HG02973 (cell line): ENCODE data around the gene C1QBP.
A peak's percentile ranks its signal among the peaks of the same experiment; 100 is the strongest.
"Not testable (repeated sequence)": the region's sequence is repeated elsewhere in the genome, so short reads cannot be mapped to it uniquely, and the experiment has no call there.

ENCODE experiments used
- ATAC-seq: cut with Tn5 transposase; IDR thresholded peaks from one replicate; pipeline ENCODE4 v1.9.1; 2021; ENCODE audit warnings: moderate library complexity; ENCODE audit not compliant: unreplicated experiment

C1QBP gene

GRCh38 chr17:5438716-5439445 lies at the start of gene C1QBP:
C1QBP (minus strand) TSS chr17:5439155; CDS start chr17:5439073, 82 bp downstream.
- ATAC-seq = peak; percentile 74

GRCh38 chr17:5488752-5489151 lies 49.8 kb upstream of the C1QBP start:
- no peak for ATAC-seq

- ATAC-seq = peak; percentile 69
Measured at GRCh38 chr17:5486206-5487124, 47.5 kb upstream of the C1QBP start, which contains the start of gene MIS12. MIS12 (plus strand) TSS chr17:5486566; CDS start chr17:5488863, 2,297 bp downstream.

GRCh38 chr17:5485270-5486205 lies 46.6 kb upstream of the C1QBP start, which contains the start of gene DERL2:
DERL2 (minus strand) TSS chr17:5486178; CDS start chr17:5486161, 17 bp downstream.
- ATAC-seq = peak; percentile 19

GRCh38 chr17:5481451-5481850 lies 42.5 kb upstream of the C1QBP start:
- no peak for ATAC-seq

- no peak for ATAC-seq
Measured at GRCh38 chr17:5480962-5481361, 42.0 kb upstream of the C1QBP start.

- no peak for ATAC-seq
Measured at GRCh38 chr17:5478992-5479391, 40.0 kb upstream of the C1QBP start.

- ATAC-seq = no peak
Measured at GRCh38 chr17:5473906-5474305, 35.0 kb upstream of the C1QBP start.

GRCh38 chr17:5472511-5472910 lies 33.6 kb upstream of the C1QBP start:
- ATAC-seq = no peak

- peak; percentile 16 for ATAC-seq
Measured at GRCh38 chr17:5468075-5468473, 29.1 kb upstream of the C1QBP start.

GRCh38 chr17:5467416-5467815 lies 28.5 kb upstream of the C1QBP start:
- ATAC-seq = no peak

GRCh38 chr17:5466295-5466694 lies 27.3 kb upstream of the C1QBP start:
- no peak for ATAC-seq

GRCh38 chr17:5464717-5465507 lies 26.0 kb upstream of the C1QBP start:
- no peak for ATAC-seq

GRCh38 chr17:5446786-5447185 lies 7.8 kb upstream of the C1QBP start:
- ATAC-seq = no peak

- ATAC-seq = no peak
Measured at GRCh38 chr17:5444209-5444608, 5.3 kb upstream of the C1QBP start.

- ATAC-seq = no peak
Measured at GRCh38 chr17:5443728-5444127, 4.8 kb upstream of the C1QBP start.

- ATAC-seq = no peak
Measured at GRCh38 chr17:5439446-5439764, 450 bp upstream of the C1QBP start.

- ATAC-seq = no peak
Measured at GRCh38 chr17:5437721-5438317, 1.1 kb downstream of the C1QBP start.

- ATAC-seq = not testable (repeated sequence)
Measured at GRCh38 chr17:5435781-5436315, 3.1 kb downstream of the C1QBP start.
